ENCODE data around the gene HDAC10. TPM values are rescaled to one million over a fixed set of nuclear protein-coding genes. Genes with fewer than 3 reads are reported as not detected.

HDAC10 gene
- total RNA-seq, 2 donors from 2014 or later, result 57.2 to 62.8 TPM

DNA sequence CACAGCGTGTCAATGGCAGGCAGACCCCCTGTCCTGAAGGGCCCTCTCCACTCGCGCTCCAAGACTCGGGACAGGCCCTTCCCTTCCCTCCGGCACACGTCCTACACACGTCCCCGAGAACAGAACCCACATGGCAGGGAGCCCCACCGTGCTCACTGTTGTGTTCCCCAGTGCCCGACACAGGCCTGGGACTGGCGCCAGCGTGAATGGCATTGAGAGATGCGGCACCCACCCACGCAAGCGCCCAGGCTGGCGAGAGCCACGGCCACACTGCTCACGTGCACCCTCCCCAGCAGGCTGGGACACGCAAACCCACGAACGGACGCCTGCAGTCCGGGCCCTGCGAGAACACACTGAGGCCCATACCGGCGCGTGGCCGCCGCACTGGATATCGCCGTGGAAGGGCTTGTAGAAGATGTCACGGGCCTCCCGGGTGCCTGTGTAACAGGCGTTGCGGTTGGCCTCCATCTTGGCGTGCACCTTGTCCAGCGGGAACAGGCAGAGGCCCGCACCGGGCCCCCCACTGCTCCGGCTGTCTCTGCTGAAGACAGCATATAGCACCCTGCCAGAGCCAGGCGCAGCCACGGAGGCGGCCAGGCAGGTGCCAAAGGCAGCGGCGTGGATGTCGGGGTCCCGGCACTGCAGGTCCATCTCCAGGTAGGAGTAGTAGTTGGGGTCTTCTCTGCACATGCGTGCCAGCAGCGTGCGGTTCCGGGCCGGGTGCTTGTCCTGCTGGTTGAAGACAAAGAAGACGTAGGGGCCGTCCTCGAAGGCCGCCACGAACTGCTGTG is 38.3 kb upstream of the HDAC10 start:
- TF ChIP-seq CTCF (conservative IDR thresholded peaks at IDR 0.05), result no peak
- H3K4me3 Mint-ChIP-seq, result no peak overlapping the region

GRCh38 chr22:50287731-50288130 is 36.7 kb upstream of the HDAC10 start:
- Histone ChIP-seq H3K4me3 (ENCODE audit: low read length) (no peak overlapping the region), H3K9me3 (ENCODE audit: control insufficient read depth, low read length) (no peaks in the 10 kb centered on the region), H3K9ac (ENCODE audit: extremely low read depth, low read length, poor library complexity, severe bottlenecking) (no peak overlapping the region), H3K4me1 (ENCODE audit: control insufficient read depth, insufficient read depth, low read length) (peaks cover under 1% of the 10 kb centered on the region), H3K27ac (ENCODE audit: low read depth, low read length) (no peak overlapping the region), H3K27me3 (ENCODE audit: control insufficient read depth, insufficient read depth, low read length, poor library complexity, severe bottlenecking) (no peaks in the 10 kb centered on the region), H3K36me3 (ENCODE audit: control insufficient read depth, insufficient read depth, low read length) (peaks cover 18% of the 10 kb centered on the region)
- DNase-seq, result no peak
- Mint-ChIP-seq H3K4me1 (peaks cover 2% of the 10 kb centered on the region), H3K36me3 (ENCODE audit: low read depth) (peaks cover 19% of the 10 kb centered on the region), H3K27ac (no peak overlapping the region), H3K4me3 (no peak overlapping the region), H3K27me3 (ENCODE audit: insufficient read depth) (no peaks in the 10 kb centered on the region), H3K9me3 (no peaks in the 10 kb centered on the region)
- WGBS, 2 experiments (ENCODE audit: insufficient coverage in 1 of 2, insufficient read length in 1 of 2), result 95 to 96% methylated on average over 18 to 31 of the region's 31 CpGs
- TF ChIP-seq CTCF (conservative IDR thresholded peaks at IDR 0.05), result no peak

More for the DNA sequence above, 38.3 kb upstream of the HDAC10 start:
- Mint-ChIP-seq H3K4me1 (peaks cover 8% of the 10 kb centered on the region), H3K27ac (no peak overlapping the region), H3K36me3 (ENCODE audit: low read depth) (peaks cover 17% of the 10 kb centered on the region), H3K9me3 (no peaks in the 10 kb centered on the region), H3K27me3 (ENCODE audit: insufficient read depth) (no peaks in the 10 kb centered on the region)
- H3K36me3 ChIP-seq (ENCODE audit: control insufficient read depth, insufficient read depth, low read length), result peaks cover 16% of the 10 kb centered on the region
- 97 to 98% methylated on average over 44 to 57 of the region's 57 CpGs for WGBS, 2 experiments (ENCODE audit: insufficient coverage in 1 of 2, insufficient read length in 1 of 2)
- no peak for DNase-seq
- no peak overlapping the region for H3K4me3 ChIP-seq (ENCODE audit: low read length)
- no peak overlapping the region for H3K9ac ChIP-seq (ENCODE audit: extremely low read depth, low read length, poor library complexity, severe bottlenecking)
- no peak overlapping the region for H3K27ac ChIP-seq (ENCODE audit: low read depth, low read length)
- H3K4me1 ChIP-seq (ENCODE audit: control insufficient read depth, insufficient read depth, low read length), result peaks cover 15% of the 10 kb centered on the region
- H3K27me3 ChIP-seq (ENCODE audit: control insufficient read depth, insufficient read depth, low read length, poor library complexity, severe bottlenecking), result no peaks in the 10 kb centered on the region
- no peaks in the 10 kb centered on the region for H3K9me3 ChIP-seq (ENCODE audit: control insufficient read depth, low read length)

DNA sequence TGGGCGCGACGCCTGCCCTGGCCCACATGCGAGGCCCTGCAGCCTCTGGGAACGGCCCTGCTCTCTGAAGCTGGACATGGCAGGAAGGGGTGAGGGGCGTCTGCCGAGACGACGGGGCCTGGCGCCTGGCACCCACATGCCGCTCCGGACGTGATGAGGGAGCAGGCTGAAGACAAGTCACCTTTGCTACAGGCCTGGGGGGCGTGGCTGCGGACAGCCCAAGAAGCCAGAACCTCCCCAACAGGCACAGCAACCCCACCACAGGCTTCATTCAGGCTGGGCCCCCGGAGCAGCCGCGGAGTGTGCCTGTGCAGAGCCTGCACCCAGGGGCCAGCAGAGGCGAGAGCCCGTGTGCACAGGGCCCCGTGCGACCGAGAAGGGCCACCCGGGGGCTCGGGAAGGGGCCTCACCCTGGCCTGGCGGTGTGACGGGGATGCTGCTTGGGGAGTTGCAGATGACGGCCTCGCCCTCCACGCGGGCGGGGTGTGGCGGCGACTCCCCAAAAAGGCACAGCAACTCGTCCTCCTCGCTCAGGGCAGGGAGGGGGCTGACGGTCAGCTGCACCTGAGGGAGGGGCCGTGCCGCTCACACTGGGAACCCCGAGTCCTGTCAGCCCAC is 35.7 kb upstream of the HDAC10 start:
- no peak overlapping the region for H3K27ac Mint-ChIP-seq
- peaks cover 20% of the 10 kb centered on the region for H3K36me3 ChIP-seq (ENCODE audit: control insufficient read depth, insufficient read depth, low read length)
- no peaks in the 10 kb centered on the region for H3K27me3 Mint-ChIP-seq (ENCODE audit: insufficient read depth)
- DNase-seq, result no peak
- H3K9ac ChIP-seq (ENCODE audit: extremely low read depth, low read length, poor library complexity, severe bottlenecking), result no peak overlapping the region
- peaks cover 22% of the 10 kb centered on the region for H3K36me3 Mint-ChIP-seq (ENCODE audit: low read depth)
- no peak overlapping the region for H3K4me3 Mint-ChIP-seq
- H3K4me1 ChIP-seq (ENCODE audit: control insufficient read depth, insufficient read depth, low read length), result no peaks in the 10 kb centered on the region
- H3K9me3 ChIP-seq (ENCODE audit: control insufficient read depth, low read length), result no peaks in the 10 kb centered on the region
- no peaks in the 10 kb centered on the region for H3K9me3 Mint-ChIP-seq
- TF ChIP-seq CTCF (conservative IDR thresholded peaks at IDR 0.05), result no peak
- H3K27me3 ChIP-seq (ENCODE audit: control insufficient read depth, insufficient read depth, low read length, poor library complexity, severe bottlenecking), result no peaks in the 10 kb centered on the region
- no peak overlapping the region for H3K4me3 ChIP-seq (ENCODE audit: low read length)
- no peaks in the 10 kb centered on the region for H3K4me1 Mint-ChIP-seq
- H3K27ac ChIP-seq (ENCODE audit: low read depth, low read length), result no peak overlapping the region
- WGBS, 2 experiments (ENCODE audit: insufficient coverage in 1 of 2, insufficient read length in 1 of 2), result 96 to 97% methylated on average over 31 to 40 of the region's 40 CpGs
